GM15510 (cell line): ENCODE results near the gene WDR59.

Source experiments
- POLR2A ChIP-seq: IDR thresholded peaks from 3 replicates; pipeline ENCODE4 v1.6.1; 2011; ENCODE audit warnings: borderline replicate concordance; ENCODE audit not compliant: insufficient read length; ENCODE audit errors: extremely low read depth

Gene WDR59

DNA sequence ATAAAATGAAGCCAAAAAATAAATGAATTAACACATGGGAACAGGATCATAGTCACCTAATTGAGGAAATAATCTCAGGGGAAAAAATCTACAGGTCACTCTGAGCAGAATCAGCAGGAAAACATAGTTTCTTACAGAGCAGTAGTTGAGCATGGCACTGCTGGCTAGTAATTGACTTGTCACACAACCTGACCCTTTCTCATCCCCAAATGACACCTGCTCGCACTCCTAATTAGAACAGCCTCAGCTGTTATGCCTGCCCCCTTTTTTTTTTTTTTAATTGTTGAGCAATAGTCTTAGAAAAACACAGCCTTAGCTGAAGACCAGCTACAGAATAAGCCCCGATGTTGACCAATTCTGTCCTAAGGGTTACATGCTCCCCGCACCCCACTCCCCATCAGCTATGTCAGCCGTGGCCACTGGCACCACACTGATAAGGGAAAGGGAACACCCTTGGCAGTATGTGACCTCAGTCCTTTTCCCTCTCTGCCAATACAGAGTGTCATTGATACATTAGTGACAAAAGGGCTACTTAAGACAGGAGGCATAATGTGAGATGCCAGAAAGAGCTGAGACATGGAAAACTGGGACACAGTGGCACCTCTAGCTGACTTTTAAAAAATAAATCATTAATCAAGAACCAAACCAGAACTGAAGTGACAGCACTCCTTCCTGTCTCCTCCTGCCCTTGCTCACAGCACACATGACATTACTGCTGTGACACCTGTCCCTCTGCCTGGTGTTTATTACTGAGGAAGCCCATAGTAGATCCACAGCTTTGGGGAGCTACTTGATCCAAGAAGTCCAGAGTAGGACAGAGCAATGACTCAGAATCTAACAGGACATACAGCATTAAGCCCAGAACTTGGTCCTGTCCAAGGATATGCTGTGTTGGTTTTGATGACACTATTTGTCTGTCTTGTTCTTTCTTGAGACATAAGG, 41.7 kb downstream of the WDR59 start:
- TF ChIP-seq POLR2A: no peak

DNA sequence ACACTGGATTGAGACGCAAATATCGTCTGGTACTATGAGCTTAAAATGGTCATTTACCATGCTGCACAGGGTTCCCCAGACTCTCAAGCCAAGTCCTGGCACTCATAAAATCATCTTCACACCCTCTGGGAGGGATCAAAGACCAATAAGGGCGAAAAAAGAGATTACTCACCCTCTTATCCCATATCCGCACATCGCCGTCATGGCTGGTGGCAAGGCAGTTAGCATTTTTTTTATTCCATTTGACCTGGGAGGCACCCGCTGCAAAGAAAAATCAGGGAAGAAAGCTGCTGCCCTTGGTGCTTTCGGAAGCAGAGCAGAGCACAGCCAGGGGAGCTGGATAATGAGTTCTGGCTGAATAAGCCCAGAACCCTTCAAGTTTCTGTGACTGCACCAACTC, 42.4 kb downstream of the WDR59 start:
- TF ChIP-seq POLR2A: no peak

DNA sequence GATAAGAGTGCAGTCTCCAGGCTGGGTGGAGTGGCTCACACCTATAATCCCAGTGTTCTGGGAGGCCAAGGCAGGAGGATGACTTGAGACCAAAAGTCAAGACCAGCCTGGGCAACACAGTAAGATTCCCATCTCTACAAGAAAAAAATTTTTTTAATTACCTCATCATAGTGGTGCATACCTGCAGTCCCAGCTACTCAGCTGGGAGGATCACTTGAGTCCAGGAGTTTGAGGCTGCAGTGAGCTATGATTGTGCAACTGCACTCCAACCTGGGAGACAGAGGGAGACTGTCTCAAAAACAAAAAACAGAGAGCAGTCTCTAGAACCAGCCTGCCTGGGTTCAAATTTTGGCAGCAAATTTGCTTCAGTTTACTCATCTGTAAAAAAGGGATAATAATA, 45.2 kb downstream of the WDR59 start:
- no peak for TF ChIP-seq POLR2A

DNA sequence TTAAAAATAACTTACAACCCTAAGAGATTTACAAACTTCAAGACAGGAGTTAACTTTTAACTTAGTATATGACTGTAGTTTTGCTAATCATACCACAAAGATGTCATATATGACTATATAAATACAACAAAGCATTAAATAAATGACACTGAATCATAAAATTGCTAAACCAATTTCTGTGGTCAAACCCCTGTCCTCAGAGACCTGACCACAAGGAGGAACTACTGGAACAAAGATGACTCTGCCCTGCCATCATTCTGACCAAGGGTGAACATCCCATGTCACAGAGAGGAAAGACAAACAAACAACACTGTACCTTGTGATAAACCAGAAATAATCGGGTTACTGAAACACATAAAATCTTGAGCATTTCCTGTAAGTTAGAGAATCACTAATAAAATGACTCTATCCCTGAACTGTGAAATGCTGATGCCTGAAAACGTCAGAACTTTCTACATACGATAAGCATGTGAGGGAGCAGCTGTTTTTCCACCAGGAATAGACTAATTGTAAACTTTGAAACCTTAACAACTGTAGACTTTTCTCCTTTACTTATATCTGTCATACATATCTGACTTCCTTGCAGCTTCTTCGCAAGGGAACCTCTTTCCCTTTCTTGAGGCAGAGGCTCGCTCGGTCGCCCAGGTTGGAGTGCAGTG, 47.9 kb downstream of the WDR59 start:
- TF ChIP-seq POLR2A: no peak

DNA sequence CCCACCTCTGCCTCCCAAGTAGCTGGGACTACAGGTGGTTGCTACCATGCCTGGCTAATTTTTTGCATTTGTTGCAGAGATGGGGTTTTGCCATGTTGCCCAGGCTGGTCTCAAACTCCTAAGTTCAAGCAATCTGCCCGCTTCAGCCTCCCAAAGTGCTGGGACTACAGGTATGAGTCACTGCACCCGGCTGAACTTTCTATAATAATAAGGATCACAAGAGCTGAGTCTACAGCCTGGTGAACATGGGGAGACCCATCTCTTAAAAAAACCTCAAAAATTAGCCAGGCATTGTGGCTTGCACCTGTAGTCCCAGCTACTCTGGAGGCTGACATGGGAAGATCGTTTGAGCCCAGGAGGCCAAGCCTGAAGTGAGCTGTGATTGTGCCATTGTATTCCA, 53.5 kb downstream of the WDR59 start:
- no peak for TF ChIP-seq POLR2A

DNA sequence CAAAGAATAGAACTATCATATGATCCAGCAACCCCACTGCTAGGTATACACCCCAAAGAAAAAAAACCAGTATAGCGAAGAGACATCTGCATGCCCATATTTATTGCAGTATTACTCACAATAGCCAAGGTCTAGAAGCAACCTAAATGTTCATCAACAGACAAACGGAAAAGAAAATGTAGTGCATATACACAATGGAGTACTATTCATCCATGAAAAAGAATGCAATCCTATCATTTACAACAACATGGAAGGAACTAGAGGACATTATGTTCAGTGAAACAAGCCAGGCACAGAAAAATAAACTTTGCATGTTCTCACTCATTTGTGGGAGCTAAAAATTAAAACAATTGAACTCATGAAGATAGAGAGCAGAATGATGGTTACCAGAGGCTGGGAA, 55.3 kb downstream of the WDR59 start:
- no peak for TF ChIP-seq POLR2A

DNA sequence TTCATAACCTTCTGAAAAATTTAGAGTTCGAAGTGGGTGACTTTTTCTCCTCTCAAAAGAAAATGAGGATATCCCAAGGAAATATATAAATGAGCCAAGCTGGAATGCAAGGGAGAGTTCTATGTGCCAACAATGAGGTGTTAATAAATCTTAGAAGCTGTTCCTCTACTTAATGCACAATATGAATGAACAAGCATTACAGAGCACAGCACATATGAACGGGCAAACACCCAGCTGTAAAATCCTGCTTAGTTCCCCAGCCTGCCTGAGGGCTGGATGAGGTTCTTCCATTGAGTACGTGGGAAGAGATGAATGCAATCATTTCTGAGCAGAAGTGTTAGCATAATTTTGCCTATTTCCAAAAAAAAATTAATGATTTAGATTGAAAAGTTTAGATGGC, 58.1 kb downstream of the WDR59 start:
- TF ChIP-seq POLR2A: no peak

DNA sequence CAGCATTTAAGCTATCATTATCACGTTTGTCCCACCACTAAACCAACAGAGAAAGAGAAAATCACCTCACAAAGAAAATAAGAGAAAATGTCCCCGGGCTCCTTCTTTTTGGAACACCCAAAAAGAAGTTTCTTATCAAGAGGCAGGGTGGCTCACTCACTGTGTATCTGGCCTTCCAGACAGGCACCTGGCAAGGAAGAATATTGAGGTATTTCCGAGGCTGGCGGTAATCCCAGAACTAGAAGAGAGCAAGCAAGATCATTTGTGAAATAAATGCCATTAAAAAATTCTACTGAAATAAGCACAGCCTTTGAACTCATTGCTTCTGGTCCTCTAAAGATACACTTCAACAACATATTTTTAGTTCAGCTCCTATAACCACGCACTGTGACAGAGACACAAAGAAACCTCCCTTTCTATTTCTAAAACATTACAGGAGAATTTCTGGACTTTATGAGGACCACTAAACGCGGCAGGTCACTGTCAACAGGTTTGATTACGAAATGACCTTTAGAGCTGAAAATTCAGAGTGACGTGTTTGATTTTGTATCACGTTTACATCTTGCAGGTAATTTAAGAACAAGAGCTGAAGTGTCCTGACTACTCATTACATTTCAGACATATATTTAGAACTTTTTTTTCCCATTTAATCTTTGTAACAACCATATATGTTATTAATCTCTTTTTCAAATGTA, 61.0 kb downstream of the WDR59 start:
- TF ChIP-seq POLR2A: no peak

DNA sequence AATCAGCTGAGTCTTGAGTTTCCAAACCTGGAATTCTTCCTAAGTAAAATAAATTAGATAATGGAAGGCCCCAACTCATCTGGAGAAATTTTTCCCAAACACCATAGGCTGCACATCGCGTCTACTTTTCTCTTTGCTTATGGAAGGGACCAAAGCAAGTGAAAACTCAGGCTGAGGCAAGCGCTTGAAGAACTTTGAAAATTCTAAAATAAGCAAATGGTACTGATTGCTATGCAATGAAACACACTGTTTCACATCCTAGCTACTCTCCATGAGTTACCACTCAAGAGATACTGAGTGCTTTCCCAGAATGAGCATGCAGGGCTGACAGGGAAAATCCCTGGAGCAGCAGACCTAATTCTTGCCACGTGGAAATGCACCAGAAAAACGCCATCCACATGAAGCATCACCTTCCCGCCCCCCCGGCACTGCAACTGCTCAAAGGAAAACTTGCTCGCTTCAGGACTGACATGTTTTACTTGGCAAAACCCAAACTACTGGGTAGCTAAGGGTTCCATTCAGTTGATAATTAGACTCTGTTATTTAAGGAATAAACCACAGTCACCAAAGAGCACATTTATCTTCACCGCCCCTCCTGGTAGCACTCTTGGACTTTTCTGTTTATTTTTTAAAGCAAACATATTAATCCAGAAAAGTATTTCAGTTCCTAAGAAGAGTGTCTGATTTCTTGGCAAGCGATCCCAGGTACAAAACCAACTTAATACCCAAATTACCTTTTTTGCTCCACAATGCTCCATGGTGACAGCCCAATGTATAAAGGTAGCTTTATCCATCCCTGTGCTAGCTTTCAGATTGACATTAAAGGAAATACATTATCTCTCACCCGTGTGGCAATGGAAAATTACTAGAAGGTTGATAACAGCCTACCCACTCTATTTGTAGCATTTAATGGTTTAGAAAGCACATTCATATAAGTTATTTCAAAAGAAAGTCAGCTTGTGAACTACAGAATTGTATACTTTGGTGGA, 62.5 kb downstream of the WDR59 start:
- no peak for TF ChIP-seq POLR2A

DNA sequence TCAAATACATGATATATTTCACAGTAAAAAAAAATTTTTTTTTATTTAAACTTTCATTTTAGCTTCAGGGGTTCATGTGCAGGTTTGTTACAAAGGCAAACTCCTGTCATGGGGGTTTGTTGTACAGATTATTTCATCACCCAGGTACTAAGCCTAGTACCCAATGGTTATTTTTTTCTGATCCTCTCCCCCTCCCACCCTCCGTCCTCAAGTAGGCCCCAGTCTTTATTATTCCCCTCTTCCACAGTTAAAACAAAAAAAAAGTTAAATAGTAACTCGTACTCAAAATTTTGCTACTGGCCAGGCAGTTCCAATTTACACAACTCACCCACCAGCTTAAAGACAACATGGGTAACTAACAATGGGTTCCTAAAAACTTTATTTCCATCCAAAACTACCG, 63.9 kb downstream of the WDR59 start:
- TF ChIP-seq POLR2A: no peak

DNA sequence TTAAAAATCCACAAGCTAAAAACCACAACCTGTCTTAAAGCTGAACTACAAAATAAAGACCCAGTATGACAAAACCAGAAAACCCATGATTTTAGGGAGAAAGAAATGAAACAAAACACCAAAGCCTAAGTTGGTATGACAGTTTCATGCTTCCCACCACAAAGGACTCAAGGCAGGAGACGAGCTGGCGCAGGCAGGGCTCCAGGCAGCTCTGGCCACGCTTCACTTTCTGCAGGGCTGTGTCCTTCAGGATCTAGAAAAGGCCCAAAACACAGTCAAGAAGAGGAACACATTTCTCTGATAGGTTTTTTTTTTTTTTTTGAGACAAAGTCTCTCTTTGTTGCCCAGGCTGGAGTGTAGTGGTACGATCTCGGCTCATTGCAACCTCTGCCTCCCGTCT, 75.3 kb downstream of the WDR59 start:
- TF ChIP-seq POLR2A: no peak

DNA sequence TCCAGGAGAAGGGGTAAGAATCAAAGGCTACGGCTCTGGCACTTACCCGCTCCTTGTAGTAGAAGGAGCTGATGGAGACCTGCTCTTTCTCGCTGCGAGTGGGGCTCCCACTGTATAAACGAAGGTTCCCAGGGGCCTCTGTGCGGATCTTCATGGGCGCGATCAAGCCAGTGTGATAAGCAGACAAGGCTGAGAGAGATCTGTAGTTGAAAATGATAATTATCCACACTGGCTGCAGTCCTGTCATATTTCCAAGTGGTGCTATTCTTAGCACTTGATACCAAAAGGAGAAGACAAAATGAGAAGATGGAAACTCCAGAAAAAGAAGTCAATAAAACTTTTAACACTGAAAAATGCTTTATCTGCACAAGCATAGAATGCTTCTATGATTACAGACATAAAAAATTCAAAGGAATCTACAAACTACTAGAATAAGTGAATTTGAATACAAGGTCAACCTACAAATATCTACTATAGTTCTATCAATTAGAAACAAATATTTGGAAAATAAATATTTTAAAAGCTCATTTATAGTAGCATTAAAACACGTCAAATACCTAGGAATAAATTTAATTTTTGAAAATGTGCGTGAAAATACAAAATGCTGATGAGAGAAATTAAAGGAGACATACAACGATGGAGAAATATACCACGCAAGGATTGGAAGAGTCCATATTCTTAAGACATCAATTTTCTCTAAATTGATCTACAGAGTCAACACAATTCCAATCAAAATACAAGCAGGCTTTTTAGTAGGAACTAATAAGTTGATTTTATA, 80.8 kb downstream of the WDR59 start:
- no peak for TF ChIP-seq POLR2A

DNA sequence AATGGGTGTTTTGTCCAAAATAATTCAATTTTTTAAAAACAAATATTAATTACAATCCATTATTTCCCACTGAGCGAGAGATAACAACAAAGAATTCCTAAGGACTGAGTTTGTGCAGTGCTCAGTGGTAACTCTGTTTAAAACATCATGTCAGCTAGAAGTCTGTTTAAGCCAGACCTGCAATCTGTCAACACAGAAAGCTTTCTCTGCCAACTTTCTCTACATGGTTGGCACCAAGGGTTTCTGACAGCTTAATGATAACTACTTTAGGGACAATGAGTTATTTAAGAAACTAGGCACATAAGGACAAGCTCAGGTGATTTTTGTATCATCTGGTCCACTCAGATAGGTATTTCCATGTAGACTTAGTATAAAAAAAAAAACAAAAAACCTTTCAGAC, 81.8 kb downstream of the WDR59 start:
- TF ChIP-seq POLR2A: no peak
